A549 (cell line): ENCODE data around the gene CLIC4.

ENCODE experiments used
- JUN ChIP-seq, 2 experiments: fragments of >200 bp; sonication (Bioruptor Twin); formaldehyde crosslinking; IDR thresholded peaks; 2 replicates in 1 of 2; 3 replicates in 1 of 2; pipeline ENCODE4 v1.6.1; 2016 to 2017
- POLR2A ChIP-seq: IDR thresholded peaks from 2 replicates; pipeline ENCODE4 v1.6.1; 2012; ENCODE audit warnings: mild to moderate bottlenecking, low read length
- RAD21 ChIP-seq, 2 experiments: fragments of >200 bp in 1 of 2; sonication (Bioruptor Twin) in 1 of 2; formaldehyde crosslinking in 1 of 2; IDR thresholded peaks in 1 of 2; conservative IDR thresholded peaks in 1 of 2; 2 replicates in 1 of 2; 3 replicates in 1 of 2; pipeline ENCODE4 v1.6.1; 2012 to 2018; ENCODE audit warnings: inconsistent platforms in 1 of 2

- no peak for TF ChIP-seq RAD21 (conservative IDR thresholded peaks at IDR 0.05 in 1 of 2, IDR thresholded peaks at IDR 0.05 in 1 of 2)
- TF ChIP-seq POLR2A, result no peak
- no peak for TF ChIP-seq JUN (IDR thresholded peaks at IDR 0.05)
Observed at GRCh38 chr1:24775348-24775747, 30.1 kb downstream of the CLIC4 start.
